Activated T-cell treated with anti-CD3 and anti-CD28 coated beads, Interleukin-2, amount 50 U/mL, for 4 hours (primary cell): ENCODE data around the gene STX1A. TPM values are rescaled to one million over a fixed set of nuclear protein-coding genes. Genes with fewer than 3 reads are reported as not detected.

Source experiments
- total RNA-seq, 3 donors: library from RNA; stranded (reverse); gene quantifications; one replicate each; pipeline ENCODE4 v1.2.1, GENCODE V29; 2021

STX1A gene
- total RNA-seq, 3 donors from 2014 or later, result 23.0 to 25.0 (median 24.7) TPM

Other genes with a start within 250 kb of the STX1A start
- gene BAZ1B, start 197.4 kb downstream of the STX1A start, total RNA-seq, result 10 to 100 TPM; 86.5 to 93.5 (median 93.3) TPM
- 10 to 100 TPM; 74.8 to 76.3 (median 74.9) TPM for gene BCL7B, start 162.0 kb downstream of the STX1A start, total RNA-seq
- 10 to 100 TPM; 34.0 to 42.6 (median 42.1) TPM for gene TBL2, start 141.1 kb downstream of the STX1A start, total RNA-seq
- under 1 TPM; 0.35 to 0.55 (median 0.43) TPM for gene MLXIPL, start 95.1 kb downstream of the STX1A start, total RNA-seq
- gene VPS37D, start 51.8 kb downstream of the STX1A start, total RNA-seq, result under 1 TPM in 2 of 3 donors, not detected in 1; 0.16 to 0.25 TPM
- gene DNAJC30, start 36.2 kb downstream of the STX1A start, total RNA-seq, result 10 to 100 TPM; 11.9 to 12.7 (median 12.0) TPM
- 100 to 1,000 TPM; 166 to 197 (median 178) TPM for gene BUD23, start 36.1 kb downstream of the STX1A start, total RNA-seq
- 10 to 100 TPM; 20.6 to 26.4 (median 21.0) TPM for gene ABHD11, start 19.1 kb upstream of the STX1A start, total RNA-seq
- gene CLDN3, start 50.6 kb upstream of the STX1A start, total RNA-seq, result under 1 TPM; 0.16 to 0.23 (median 0.22) TPM
- gene CLDN4, start 111.3 kb upstream of the STX1A start, total RNA-seq, result under 1 TPM; 0.24 to 0.56 (median 0.32) TPM
- under 1 TPM in 2 of 3 donors, not detected in 1; 0.41 to 0.69 TPM for gene METTL27, start 122.8 kb upstream of the STX1A start, total RNA-seq
- gene TMEM270, start 141.5 kb upstream of the STX1A start, total RNA-seq, result not detected